GM10266 (cell line): Measurements from ENCODE around the gene PCSK2.
"Not testable (repeated sequence)": the region's sequence is repeated elsewhere in the genome, so short reads cannot be mapped to it uniquely, and the experiment has no call there.

Experiments
- DNase-seq: peaks from one replicate; pipeline ENCODE4 v3.0.0; 2012; ENCODE audit errors: extremely low spot score
- CTCF ChIP-seq: IDR thresholded peaks from 2 replicates; pipeline ENCODE4 v1.5.1; 2012; ENCODE audit warnings: mild to moderate bottlenecking, low read depth; ENCODE audit not compliant: control insufficient read depth, insufficient read depth; ENCODE audit errors: missing control alignments

Gene PCSK2

DNA sequence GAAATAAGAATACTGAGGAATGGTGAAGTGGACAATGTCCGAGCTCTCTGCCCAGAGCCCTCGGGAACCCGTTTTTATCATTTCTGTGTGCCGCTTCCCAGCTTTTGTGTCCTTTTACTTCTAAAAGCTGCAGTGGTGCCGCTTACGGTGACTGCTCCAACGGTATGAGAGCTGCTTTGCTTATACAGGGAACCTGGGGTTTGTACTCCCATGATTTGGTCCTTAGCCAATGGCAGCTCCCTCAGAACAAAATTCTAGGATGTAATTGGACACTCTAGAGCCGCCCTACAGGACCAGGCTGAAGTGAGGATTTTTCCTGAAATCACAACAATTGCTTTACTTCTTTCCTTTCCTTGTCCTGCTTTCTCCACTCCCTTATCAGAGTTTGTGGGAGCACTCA lies 24.2 kb upstream of the PCSK2 start:
- DNase-seq: no peak
- TF ChIP-seq CTCF: no peak

DNA sequence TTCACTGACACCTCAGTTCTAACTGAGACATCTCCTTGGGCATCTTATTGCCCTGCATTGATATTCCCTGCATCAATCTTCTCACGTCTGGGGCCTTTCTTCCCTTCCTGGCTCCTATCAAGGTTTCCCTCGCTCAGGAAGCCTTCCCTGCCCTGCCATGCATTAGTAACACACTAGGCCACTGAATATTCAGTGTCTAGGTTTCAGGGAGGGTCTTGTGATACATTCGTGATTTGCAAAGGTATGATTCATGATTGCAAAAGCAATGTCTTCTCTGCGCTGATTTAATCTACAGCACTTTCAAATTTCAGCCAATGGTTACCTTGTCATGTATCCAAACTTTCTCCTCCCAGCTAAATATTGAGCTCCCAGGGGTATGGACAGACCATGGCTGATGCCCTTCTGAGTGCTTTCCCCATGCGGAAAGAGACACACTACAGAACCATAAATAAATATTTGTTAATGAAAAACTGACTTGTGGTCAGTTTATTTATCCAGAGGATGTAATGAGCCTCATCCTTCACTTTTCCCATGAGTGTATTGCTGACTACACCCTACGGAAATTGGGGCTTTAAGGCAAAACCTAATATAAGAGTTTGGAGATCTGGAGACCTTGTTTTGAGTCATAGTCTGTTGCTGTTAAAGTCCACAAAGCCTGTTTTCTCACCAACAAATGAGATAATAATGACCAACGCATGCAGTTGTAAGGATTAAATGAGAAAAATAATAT lies 21.6 kb upstream of the PCSK2 start:
- TF ChIP-seq CTCF: no peak
- DNase-seq: no peak

GRCh38 chr20:17210387-17210786 lies 16.5 kb upstream of the PCSK2 start:
- no peak for DNase-seq
- TF ChIP-seq CTCF: no peak

DNA sequence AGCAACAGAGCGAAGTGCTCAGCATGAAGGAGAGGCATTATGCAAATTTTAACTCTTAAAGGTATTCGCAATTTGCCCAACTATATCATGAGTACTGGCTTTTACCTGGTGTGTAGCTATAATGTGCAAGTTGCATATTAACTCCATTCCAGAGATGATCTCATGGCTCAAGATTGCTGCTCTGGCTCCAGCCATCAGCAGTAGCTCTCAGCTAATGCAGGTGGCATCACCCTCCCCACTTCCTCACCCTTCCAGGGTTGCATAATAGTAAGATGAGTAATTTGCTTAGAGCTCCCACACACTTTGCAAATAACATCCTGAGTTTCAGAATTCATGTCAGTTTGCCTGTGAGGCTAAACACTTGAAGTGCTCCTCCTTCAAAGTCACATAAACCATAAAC lies 15.9 kb upstream of the PCSK2 start:
- TF ChIP-seq CTCF: no peak
- DNase-seq: no peak

GRCh38 chr20:17215167-17215566 lies 11.7 kb upstream of the PCSK2 start:
- DNase-seq: no peak

DNA sequence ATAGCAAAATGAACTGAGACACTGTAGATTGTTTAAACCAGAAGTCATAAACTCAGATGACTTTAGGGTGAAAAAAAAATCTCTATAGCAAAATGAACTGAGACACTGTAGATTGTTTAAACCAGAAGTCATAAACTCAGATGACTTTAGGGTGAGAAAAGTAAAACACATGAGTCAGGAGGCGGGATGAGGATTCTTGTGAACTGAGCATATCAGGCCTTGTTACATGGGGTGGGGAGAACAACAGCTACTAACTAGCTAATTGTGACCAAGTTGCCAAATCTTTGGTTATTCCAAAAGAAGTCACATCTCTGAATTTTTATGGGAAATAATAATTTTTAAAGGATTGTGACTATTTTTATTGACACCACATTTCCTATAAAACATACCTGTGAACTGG lies 7.0 kb upstream of the PCSK2 start:
- not testable (repeated sequence) for DNase-seq

More at GRCh38 chr20:17215167-17215566, 11.7 kb upstream of the PCSK2 start:
- no peak for TF ChIP-seq CTCF

- no peak for DNase-seq
- TF ChIP-seq CTCF: no peak
These were observed 3.3 kb upstream of the PCSK2 start for GRCh38 chr20:17223553-17223952.
